HG03064 (cell line): ENCODE results near the gene CRYAA.

Experiments used
- ATAC-seq: cut with Tn5 transposase; IDR thresholded peaks from one replicate; pipeline ENCODE4 v1.9.1; 2021; ENCODE audit warnings: low read depth; ENCODE audit not compliant: unreplicated experiment

The CRYAA gene

GRCh38 chr21:43196826-43197225 is 28.0 kb downstream of the CRYAA start:
- ATAC-seq = no peak

GRCh38 chr21:43198376-43198775 is 29.6 kb downstream of the CRYAA start:
- ATAC-seq = no peak

GRCh38 chr21:43201491-43201890 is 32.7 kb downstream of the CRYAA start:
- no peak for ATAC-seq

- ATAC-seq = no peak
Observed at GRCh38 chr21:43203591-43203990, 34.8 kb downstream of the CRYAA start.

- no peak for ATAC-seq
Observed at GRCh38 chr21:43204638-43205037, 35.8 kb downstream of the CRYAA start.

- no peak for ATAC-seq
Observed at GRCh38 chr21:43206231-43207042, 37.6 kb downstream of the CRYAA start.

GRCh38 chr21:43207043-43207315 is 38.2 kb downstream of the CRYAA start:
- ATAC-seq = no peak

- ATAC-seq = no peak
Observed at GRCh38 chr21:43207868-43208267, 39.1 kb downstream of the CRYAA start.

GRCh38 chr21:43208561-43209332 is 39.9 kb downstream of the CRYAA start:
- ATAC-seq = no peak

- no peak for ATAC-seq
Observed at GRCh38 chr21:43209575-43210453, 41.0 kb downstream of the CRYAA start.

- ATAC-seq = no peak
Observed at GRCh38 chr21:43210454-43211071, 41.8 kb downstream of the CRYAA start.

GRCh38 chr21:43211072-43211759 is 42.4 kb downstream of the CRYAA start:
- no peak for ATAC-seq

- ATAC-seq = no peak
Observed at GRCh38 chr21:43211760-43212115, 42.9 kb downstream of the CRYAA start.
